OCI-LY3 (cell line): ENCODE measurements around the gene BPIFA3.

ENCODE experiments used
- H2AFZ ChIP-seq: fragments of 200-600, 300-600 bp; shearing (Covaris generic); 2 replicates; pipeline ENCODE4 v1.6.0; 2014; ENCODE audit warnings: antibody characterized with exemption, low read depth, low read length
- H3K27ac ChIP-seq: fragments of 200-600, 300-600 bp; sonication (generic); 2 replicates; pipeline ENCODE4 v1.5.1; 2014; ENCODE audit warnings: mild to moderate bottlenecking, low read length, moderate library complexity, mixed read lengths
- H3K27me3 ChIP-seq: fragments of 200-600, 300-600 bp; sonication (generic); 2 replicates; pipeline ENCODE4 v1.6.1; 2014; ENCODE audit warnings: low read depth, low read length, mixed read lengths
- H3K36me3 ChIP-seq: fragments of 200-600, 300-600 bp; sonication (generic); replicated peaks from 2 replicates; pipeline ENCODE3; 2014; ENCODE audit warnings: low read depth, low read length, mixed read lengths
- H3K4me1 ChIP-seq: fragments of 300-600, 200-600 bp; sonication (generic); 2 replicates; pipeline ENCODE4 v1.6.1; 2014; ENCODE audit warnings: low read length, mixed read lengths
- H3K4me2 ChIP-seq: fragments of 200-600, 300-600 bp; sonication (generic); 2 replicates; pipeline ENCODE4 v1.6.1; 2014; ENCODE audit warnings: low read length, mixed read lengths
- H3K4me3 ChIP-seq: fragments of 300-600, 200-600 bp; sonication (generic); 2 replicates; pipeline ENCODE4 v1.5.1; 2014; ENCODE audit warnings: antibody characterized with exemption, mild to moderate bottlenecking, low read length, moderate library complexity
- H3K79me2 ChIP-seq: fragments of 300-600, 200-600 bp; shearing (Covaris generic); 2 replicates; pipeline ENCODE4 v1.6.1; 2014; ENCODE audit warnings: mild to moderate bottlenecking, low read length, mixed read lengths
- H3K9ac ChIP-seq: fragments of 300-600, 200-600 bp; shearing (Covaris generic); 2 replicates; pipeline ENCODE4 v1.6.0; 2014; ENCODE audit warnings: mild to moderate bottlenecking, low read length, moderate library complexity
- H3K9me3 ChIP-seq: fragments of 200-600, 300-600 bp; shearing (Covaris generic); 2 replicates; pipeline ENCODE4 v1.6.1; 2014; ENCODE audit warnings: low read length, mixed read lengths; ENCODE audit not compliant: insufficient read depth
- H4K20me1 ChIP-seq: fragments of 200-600, 300-600 bp; sonication (generic); 2 replicates; pipeline ENCODE4 v1.6.1; 2016; ENCODE audit warnings: low read length, mixed read lengths; ENCODE audit not compliant: insufficient read depth
- EZH2phosphoT487 ChIP-seq: fragments of 200-600 bp; shearing (Covaris generic); IDR thresholded peaks from 2 replicates; pipeline ENCODE4 v1.6.1; 2018; ENCODE audit warnings: antibody characterized with exemption, mixed run types, low read depth
- TF ChIP-seq, protein P1 (sequence below): fragments of 200-600, 300-600 bp; sonication (generic); IDR thresholded peaks from 2 replicates; pipeline ENCODE4 v1.5.1; 2014; ENCODE audit warnings: antibody characterized with exemption, low read length, low read depth

The BPIFA3 gene

DNA sequence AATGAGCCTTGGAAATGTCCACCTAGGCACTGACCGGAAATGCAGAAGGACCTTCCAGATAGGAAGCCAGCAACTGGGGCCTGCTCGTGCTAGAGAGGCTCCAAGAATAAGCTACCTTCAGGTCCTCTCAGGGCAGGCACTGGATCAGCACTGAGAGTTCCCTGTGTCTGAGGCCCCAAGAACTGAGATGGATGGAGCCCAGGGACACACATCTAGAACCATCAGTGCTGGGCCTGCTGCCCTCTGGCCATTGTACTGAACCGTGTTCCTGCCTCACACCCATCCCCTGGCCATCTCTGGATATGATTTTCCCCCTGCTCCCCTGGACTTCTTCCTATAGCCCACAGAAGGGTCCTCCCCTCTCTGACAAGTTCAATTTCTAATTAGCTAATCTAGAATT lies 28.9 kb downstream of the BPIFA3 start:
- no peaks in the 10 kb centered on the region for H4K20me1 ChIP-seq
- H3K4me3 ChIP-seq = no peak overlapping the region
- 0 out of 2 replicates have a peak, but pooled peaks cover 5% of the 10 kb centered on the region for H3K27me3 ChIP-seq
- H3K9ac ChIP-seq = no peak overlapping the region
- no peak overlapping the region for H2AFZ ChIP-seq
- H3K36me3 ChIP-seq = no peaks in the 10 kb centered on the region
- no peak overlapping the region for H3K27ac ChIP-seq
- no peaks in the 10 kb centered on the region for H3K4me1 ChIP-seq
- TF ChIP-seq EZH2phosphoT487 = no peak
- TF ChIP-seq, protein P1, sequence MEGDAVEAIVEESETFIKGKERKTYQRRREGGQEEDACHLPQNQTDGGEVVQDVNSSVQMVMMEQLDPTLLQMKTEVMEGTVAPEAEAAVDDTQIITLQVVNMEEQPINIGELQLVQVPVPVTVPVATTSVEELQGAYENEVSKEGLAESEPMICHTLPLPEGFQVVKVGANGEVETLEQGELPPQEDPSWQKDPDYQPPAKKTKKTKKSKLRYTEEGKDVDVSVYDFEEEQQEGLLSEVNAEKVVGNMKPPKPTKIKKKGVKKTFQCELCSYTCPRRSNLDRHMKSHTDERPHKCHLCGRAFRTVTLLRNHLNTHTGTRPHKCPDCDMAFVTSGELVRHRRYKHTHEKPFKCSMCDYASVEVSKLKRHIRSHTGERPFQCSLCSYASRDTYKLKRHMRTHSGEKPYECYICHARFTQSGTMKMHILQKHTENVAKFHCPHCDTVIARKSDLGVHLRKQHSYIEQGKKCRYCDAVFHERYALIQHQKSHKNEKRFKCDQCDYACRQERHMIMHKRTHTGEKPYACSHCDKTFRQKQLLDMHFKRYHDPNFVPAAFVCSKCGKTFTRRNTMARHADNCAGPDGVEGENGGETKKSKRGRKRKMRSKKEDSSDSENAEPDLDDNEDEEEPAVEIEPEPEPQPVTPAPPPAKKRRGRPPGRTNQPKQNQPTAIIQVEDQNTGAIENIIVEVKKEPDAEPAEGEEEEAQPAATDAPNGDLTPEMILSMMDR = no peak
- H3K9me3 ChIP-seq = no peaks in the 10 kb centered on the region
- H3K79me2 ChIP-seq = no peaks in the 10 kb centered on the region
- no peak overlapping the region for H3K4me2 ChIP-seq

- TF ChIP-seq, protein P1 = no peak
- no peak for TF ChIP-seq EZH2phosphoT487
- H4K20me1 ChIP-seq = no peaks in the 10 kb centered on the region
Measured at GRCh38 chr20:33249456-33249855, 32.3 kb downstream of the BPIFA3 start.

DNA sequence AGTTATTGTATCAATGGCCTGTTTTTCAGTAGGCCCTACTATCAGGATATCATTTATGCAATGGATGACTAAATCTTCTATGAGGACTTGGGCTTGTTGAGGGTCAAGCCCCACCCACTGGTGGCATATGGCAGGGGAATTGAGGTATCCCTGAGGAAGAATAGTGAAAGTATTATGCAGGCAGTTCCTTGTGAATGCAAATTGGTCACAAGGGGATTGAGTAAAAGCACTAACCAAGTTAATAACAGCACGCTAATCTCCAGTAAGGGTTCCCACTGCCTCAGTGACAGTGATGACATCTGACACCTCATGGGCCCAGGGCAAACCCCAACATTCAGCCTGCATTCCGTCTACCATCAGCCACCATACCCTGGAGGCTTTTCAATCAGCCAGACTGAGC lies 33.5 kb downstream of the BPIFA3 start:
- Histone ChIP-seq H3K9ac (no peak overlapping the region), H3K79me2 (no peaks in the 10 kb centered on the region), H3K27me3 (peaks cover 11% of the 10 kb centered on the region), H3K4me2 (no peak overlapping the region), H2AFZ (no peak overlapping the region), H3K27ac (no peak overlapping the region), H3K9me3 (no peaks in the 10 kb centered on the region), H3K36me3 (no peaks in the 10 kb centered on the region), H4K20me1 (no peaks in the 10 kb centered on the region), H3K4me1 (no peaks in the 10 kb centered on the region), H3K4me3 (no peak overlapping the region)
- no peak for TF ChIP-seq EZH2phosphoT487

More at GRCh38 chr20:33249456-33249855, 32.3 kb downstream of the BPIFA3 start:
- H3K9ac ChIP-seq = no peak overlapping the region
- H3K36me3 ChIP-seq = no peaks in the 10 kb centered on the region
- H3K4me1 ChIP-seq = no peaks in the 10 kb centered on the region
- H3K79me2 ChIP-seq = no peaks in the 10 kb centered on the region
- no peak overlapping the region for H2AFZ ChIP-seq
- H3K27me3 ChIP-seq = peaks cover 7% of the 10 kb centered on the region; the same call in 1 of the 2 replicates
- H3K27ac ChIP-seq = no peak overlapping the region
- H3K4me3 ChIP-seq = no peak overlapping the region
- H3K4me2 ChIP-seq = no peak overlapping the region
- no peaks in the 10 kb centered on the region for H3K9me3 ChIP-seq

DNA sequence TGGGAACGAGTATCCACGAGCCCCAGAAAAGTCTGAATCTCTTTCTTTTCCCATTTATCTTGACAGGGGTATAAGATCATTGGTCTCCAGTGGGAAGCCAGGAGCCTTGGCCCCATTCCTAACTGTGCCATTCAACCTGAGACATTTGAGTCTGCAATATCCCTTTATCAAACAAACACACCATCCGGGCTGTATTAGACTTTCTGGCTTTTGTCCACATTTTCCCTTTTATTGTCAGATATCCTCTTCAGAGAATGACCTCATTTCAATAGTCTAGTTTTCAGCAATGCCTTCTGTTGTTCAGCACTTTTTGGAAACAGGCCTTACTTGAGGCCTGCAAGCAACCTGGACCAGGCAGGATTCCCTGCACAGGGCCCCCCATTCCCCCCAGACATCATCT lies 34.3 kb downstream of the BPIFA3 start:
- peaks cover 18% of the 10 kb centered on the region for H3K27me3 ChIP-seq
- no peak overlapping the region for H3K4me3 ChIP-seq

DNA sequence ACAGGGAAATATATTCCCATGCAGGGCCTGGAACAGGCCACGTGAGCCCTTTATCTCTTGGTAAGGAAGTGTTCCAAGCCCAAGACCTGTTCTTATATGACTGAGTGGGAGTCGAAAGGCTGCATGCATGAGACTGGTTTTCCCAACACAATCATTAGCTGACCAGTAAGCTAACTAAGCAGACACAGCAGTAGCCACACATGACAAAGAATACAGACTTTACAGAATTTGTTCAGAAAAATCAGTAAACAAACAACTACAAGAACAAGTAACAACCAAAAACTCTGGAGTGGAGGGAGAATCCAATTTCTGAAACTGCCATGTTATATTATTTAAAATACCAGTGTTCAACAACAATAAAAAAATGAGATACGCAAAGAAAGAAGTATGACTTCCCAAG lies 35.3 kb downstream of the BPIFA3 start:
- no peak overlapping the region for H3K4me3 ChIP-seq
- peaks cover 23% of the 10 kb centered on the region for H3K27me3 ChIP-seq
- no peak overlapping the region for H3K27ac ChIP-seq
- H3K4me2 ChIP-seq = no peak overlapping the region
- H3K36me3 ChIP-seq = no peaks in the 10 kb centered on the region
- TF ChIP-seq, protein P1 = no peak
- TF ChIP-seq EZH2phosphoT487 = no peak
- no peaks in the 10 kb centered on the region for H4K20me1 ChIP-seq
- no peaks in the 10 kb centered on the region for H3K79me2 ChIP-seq
- H3K4me1 ChIP-seq = no peaks in the 10 kb centered on the region
- no peak overlapping the region for H3K9ac ChIP-seq
- no peaks in the 10 kb centered on the region for H3K9me3 ChIP-seq
- no peak overlapping the region for H2AFZ ChIP-seq

More for the DNA sequence above, 34.3 kb downstream of the BPIFA3 start:
- Histone ChIP-seq H4K20me1 (no peaks in the 10 kb centered on the region), H3K36me3 (no peaks in the 10 kb centered on the region), H3K4me2 (no peak overlapping the region), H3K27ac (no peak overlapping the region), H3K79me2 (no peaks in the 10 kb centered on the region), H3K9me3 (no peaks in the 10 kb centered on the region), H3K4me1 (no peaks in the 10 kb centered on the region), H3K9ac (no peak overlapping the region), H2AFZ (no peak overlapping the region)
- TF ChIP-seq EZH2phosphoT487 = no peak
